HuH-7 (cell line): ENCODE data around the gene NDUFA8.
A peak's percentile ranks its signal among the peaks of the same experiment; 100 is the strongest.

ENCODE experiments used
- DNase-seq: peaks from one replicate; pipeline ENCODE4 v3.0.0; 2011; ENCODE audit warnings: low spot score

The NDUFA8 gene

DNA sequence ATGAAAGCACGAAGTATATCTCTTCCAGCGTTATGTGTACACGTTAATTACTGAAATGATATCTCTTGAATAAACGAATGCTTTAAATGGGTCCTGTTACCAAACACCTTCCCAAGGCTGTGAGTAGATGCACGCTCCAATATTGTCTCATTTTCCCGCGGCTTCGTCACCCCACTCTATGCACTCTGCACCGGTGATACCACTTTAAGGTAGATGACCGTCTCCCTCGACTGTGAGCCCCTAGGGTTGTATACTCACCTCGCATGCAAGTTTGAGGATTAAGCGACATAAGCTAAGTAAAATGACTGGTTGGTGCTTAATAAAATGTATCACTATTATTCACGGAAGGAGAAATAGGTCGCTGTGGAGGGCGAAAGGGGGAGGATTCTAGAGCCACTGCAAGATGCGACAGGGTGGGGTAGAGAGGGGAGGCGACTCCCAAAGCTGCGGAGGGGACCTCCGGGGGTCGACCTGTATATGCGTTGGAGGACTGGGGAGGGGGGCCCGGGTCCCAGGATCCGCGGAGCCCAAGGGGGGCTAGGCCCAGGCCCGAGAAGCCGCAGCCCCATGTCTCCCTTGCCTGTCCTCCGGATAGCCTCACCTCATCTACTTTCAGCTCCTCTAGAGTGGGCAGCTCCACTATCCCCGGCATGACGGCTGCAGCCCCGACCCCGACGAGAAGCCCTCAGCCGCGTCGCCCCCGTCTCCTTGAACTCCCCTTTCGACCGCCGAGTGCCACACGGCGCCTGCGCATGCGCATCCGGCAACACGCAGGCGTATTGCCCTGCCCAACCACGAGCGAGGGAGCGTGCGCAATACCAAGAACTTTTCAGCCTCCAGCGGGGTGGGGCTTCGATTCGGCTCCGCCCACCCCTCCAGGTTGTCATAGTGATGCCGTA, at the start of gene NDUFA8, which contains the start of gene MORN5:
NDUFA8 (minus strand) TSS at position 754 of the 899 bp plus-strand sequence; CDS start at position 652, 102 bp downstream.
MORN5 (plus strand) TSS at position 883 of the 899 bp plus-strand sequence. CDS start 65 bp downstream, outside the sequence.
- DNase-seq, result peak; percentile 92

DNA sequence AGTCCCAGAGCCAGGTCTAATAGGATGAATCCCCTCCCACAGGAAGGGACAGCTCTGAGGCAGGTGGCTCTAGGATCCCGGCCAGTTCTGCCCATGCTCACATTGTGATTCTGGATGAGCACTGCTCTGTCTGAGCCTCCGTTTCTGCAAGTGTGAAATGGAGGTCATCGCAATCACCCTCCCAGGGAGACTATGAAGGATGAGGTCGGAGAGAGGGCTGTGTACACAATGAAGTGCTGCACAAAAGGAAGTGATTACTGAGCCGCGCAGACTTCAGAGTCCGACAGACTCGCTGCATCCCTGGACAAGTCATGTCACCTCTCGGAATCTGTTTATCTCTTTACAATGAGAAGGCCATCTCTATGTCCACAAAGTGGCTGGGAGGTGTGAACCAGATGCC, 47.5 kb upstream of the NDUFA8 start:
- DNase-seq, result no peak

DNA sequence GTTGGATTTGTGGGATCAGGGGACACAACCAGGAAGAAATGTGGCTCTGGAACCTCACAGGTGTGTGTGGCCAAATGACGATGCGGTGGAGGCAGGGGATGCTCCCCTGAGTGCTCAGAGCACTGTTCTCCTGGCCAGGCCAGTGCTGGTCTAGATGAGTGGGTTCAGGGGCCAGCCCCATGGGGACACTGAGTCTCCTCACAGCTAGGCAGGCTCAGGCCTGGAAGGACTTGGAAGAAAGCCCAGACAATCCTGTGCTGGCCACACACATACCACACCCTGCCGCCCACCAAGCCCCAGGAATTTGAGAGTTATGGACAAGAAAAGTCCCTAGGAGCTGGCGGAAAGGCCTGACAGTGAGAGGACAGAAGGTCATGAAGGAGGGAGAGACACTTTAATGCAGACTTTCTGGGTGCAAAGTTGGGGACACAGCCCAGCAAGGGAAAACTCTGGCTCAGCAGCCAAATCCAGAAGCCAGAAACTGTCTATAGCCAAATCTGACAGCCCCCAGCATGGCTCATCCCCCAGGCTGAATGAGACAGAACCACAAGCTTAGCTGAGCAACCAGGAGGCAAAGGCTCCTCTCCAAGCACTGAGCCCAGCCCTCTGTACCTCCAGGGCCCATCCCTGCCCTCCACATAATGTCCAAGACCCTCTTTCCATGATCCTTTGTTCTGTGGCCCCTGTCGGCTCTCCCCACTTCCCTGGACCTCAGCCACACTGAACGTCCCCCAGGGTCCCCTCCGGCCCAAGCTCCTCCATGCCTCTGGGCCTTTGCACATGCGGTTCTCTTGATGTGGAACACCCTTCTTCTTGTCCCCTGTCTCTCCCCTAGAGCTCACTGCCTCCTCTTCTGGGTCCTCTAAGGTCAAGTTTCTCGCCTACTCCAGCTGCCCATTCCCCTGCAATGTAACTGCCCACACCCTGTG, 46.8 kb upstream of the NDUFA8 start:
- DNase-seq, result no peak

DNA sequence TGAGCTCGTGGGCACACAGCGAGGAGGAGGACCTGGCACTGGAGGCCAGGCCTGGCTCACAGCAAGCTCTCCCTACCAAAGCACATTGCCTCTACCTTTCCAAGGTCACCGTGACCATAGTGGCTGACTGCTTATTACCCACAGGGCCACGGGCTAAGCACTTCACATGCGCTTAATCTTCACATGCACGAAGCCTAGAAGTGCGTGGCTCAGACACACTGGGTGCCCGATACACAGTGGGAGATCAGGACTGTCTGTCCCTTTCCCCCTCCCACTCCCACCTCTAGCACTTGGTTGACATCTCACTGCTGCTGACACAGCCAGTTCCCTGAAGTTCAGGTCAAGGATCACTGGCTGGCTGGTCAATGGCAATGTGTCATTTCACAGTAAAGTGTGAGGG, 45.6 kb upstream of the NDUFA8 start:
- no peak for DNase-seq

DNA sequence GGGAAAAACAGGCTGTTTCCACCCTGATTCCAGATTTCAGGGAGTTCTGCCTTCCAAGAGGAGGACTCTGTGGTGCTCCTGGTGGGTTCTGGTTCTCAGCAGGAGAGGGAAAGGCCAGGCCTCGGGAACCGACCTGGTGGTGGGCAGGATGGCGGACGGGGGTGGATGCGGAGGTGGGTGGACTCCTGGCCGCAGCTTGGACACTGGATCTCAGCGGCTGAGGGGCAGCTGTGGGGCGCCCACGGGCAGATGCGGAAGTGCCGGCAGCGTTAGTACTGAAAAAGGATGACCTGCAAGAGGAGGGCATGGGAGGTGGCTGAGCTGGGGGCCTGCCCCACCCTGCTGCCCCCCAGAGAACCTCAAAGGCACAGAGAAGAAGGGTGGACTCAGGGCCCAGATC, 44.9 kb upstream of the NDUFA8 start:
- no peak for DNase-seq

DNA sequence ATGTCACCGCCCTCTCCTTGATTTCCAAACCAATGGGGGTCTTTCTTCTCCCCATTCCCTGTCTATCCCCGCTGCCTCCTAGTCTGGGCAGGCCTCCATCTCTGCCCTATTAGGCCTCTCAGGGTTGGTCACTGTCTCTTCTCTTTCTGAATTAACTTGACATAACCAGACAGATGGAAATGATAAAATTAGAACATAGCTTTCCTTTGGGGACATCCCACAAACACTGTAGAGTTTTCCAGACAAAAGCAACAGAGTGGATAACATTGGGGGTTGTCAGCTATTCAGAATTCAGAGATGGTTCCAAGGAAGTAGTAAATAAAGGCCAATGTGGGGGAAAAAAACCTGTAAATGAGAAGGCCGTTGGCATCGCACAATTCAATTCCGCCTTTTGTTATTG, 44.5 kb upstream of the NDUFA8 start:
- no peak for DNase-seq

DNA sequence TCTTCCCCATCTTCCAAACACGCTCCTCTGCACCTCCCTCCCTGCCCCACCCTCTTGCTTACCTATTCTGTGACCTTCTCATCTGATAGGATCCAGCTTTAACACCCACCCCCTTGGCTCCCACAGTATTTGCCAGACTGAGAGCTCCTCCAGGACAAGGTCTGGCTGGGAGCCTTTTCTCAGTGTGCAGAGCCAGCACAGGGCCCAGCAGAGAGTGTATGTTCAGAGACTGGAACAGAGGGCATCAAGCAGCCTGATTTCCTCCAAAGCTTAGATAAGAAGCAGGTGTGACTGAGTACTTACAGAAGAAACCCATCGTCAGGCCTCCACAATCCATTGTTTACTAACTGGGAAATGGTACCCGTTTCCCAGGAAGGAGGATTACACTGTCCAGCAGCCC, 42.5 kb upstream of the NDUFA8 start:
- no peak for DNase-seq

DNA sequence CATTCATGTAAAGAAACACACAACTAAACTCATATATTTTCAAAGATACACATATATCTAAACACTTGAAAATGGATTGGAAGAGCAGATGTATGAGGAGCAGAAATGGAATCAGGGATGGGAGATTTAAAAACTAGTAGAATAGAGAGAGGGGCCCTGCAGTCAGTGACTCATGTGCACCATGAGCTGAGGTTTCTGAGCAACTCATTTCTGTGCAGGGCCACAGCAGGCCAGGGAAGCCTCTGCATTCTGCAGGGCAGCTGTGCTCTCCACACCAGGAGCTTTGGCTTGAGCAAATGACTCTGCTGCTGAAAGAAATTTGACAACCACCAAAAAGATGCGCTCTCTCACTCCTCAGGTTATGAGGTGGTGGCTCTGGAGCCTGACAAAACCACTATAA, 42.1 kb upstream of the NDUFA8 start:
- no peak for DNase-seq

DNA sequence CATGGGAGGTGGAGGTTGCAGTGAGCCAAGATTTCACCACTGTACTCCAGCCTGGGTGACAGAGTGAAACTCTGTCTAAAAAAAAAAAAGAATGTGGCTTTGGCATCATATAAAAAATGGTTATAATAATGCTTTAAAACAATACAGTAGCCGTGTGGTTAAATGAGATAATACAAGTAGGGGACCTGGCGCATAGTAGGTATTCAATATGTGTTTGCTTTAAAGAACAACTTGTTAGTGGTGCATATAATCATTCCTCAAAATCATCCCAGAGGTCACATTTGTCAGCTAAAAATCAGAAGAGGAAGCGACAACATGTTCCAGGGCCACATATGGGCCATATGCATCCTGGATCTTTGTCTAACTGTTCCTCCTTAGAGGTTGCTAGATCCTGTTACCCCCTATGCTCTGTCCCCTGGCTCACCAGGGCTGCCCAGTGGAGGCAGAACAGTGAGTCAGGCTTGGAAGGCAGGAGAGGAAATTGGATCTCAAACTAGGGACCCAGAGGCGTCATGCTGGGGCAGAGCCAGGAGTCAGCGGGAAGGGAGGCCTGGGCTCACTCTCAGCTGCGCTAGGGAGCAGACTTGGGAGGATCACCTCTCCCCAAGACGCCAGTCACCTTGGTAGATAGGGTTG, 41.5 kb upstream of the NDUFA8 start:
- no peak for DNase-seq

DNA sequence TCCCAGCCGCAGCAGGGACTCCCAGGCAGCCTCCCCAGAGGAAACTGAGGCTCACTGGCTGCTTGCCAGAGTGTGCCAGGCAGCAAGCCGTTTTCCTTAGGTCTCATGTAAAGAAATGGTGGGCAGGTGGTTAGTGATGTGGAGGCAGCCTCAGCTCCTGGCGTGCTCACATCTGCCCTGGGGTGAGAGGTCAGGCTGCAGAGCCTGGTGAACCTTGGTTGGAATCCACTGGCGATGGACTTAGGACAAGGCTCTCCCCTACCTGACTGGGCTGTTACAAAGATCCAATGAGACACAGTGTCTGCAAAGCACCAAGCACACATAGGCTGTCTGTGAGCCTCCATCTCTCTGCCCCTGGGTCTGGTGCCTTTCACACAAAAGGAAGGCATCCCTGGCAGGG, 38.3 kb upstream of the NDUFA8 start:
- DNase-seq, result no peak

DNA sequence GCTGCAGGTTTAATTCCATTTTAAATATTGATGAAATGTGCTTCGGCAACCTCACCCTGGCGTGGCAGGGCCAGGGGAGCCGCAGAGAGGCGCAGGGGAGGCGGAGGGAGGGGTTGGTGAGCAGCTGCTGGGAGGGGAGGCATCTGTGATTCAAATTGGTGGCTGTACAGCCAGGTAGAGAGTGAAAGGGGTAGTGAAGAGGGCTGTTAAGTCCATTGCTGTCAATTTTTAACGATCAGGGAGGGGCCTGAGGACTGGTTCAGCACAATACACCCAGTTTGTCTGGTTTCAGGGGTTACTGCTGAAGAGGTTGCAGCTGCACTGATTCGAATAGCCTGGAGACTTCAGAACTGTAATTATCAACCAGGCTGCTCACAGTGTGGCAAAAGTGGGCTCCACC, 37.8 kb upstream of the NDUFA8 start:
- DNase-seq, result no peak

DNA sequence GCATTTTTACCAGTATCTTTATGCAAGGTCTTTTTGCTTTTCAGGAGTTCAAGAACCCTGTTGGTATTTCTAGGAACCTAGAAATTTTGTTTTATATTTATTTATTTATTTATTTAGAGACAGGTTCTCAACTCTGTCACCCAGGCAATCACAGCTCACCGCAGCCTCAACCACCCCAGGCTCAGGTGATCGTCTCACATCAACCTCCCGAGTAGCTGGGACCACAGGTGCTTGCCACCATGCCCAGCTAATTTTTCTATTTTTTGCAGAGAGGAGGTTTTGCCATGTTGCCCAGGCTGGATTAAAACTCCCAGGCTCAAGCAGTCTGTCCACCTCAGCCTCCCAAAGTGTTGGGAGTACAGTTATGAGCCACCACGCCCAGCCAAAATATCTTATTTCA, 36.3 kb upstream of the NDUFA8 start:
- no peak for DNase-seq

DNA sequence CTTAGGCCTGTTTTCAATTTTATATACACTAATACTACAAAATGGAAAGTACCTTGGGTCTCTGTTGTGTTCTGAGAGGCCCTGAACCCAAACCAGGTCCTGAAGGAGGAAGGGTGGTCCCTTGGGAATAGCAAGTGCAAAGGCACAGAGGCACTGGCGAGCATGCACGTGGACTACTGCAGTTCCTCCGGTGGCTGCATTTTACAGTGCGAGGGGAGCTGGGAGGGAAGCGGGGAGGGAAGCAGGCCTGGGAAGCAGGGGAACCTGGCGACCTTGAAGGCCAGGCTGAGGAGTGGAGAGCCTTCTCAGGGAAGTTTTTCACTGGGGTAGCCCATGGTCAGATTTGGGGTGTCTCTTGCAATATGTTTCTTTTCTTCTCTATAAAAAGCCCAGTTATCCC, 34.1 kb upstream of the NDUFA8 start:
- no peak for DNase-seq

DNA sequence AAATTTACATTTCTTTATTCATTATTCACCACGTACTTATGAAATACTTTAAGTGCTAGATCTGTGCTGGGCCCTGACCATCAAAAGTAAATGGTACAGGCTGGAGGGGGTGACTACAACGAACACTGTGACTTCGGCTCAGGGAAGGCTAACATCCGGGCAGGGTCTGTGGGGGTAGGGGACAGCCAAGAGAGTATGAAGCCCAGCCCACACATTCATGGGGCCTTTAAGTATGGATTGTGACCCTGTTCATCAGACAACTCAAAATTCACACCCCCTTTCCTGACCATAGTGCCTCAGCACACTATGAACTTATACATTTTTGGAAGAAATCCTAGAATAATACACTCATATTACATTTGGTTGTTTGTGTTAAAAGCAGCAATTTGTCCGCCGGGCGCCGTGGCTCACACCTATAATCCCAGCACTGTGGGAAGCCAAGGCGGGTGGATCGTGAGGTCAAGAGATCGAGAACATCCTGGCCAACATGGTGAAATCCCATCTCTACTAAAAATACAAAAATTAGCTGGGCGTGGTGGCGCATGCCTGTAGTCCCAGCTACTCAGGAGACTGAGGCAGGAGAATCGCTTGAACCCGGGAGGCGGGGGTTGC, 33.4 kb upstream of the NDUFA8 start:
- DNase-seq, result no peak

DNA sequence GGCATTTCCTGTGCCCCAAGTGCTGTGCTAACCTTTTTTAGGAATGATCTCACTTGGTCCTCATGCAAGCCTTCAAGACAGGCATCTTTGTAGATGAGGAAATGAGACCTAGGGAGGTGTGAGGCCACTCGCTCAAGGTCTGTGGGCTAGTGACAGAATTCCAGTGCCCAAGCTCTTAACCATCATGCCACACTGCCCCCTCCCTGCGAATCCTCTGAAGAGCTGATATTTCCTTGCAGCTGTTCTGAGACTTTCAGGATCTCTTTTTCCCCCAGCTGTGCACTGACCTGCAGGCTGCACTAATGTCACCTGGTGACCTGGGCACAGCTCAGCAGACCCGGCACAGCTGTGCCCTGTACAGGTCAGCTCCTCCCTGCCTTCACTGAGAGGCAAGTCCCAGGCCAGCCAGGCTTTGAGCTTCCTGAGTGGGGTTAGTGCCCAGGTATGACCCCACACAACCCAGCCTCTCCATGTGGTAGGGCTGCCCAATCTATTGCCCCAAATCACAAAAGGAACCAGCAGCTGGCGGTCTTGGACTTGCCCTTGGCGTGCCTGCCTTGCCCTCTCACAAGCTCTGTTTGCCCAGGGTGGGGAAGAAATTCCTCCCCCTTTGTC, 32.8 kb upstream of the NDUFA8 start:
- no peak for DNase-seq

DNA sequence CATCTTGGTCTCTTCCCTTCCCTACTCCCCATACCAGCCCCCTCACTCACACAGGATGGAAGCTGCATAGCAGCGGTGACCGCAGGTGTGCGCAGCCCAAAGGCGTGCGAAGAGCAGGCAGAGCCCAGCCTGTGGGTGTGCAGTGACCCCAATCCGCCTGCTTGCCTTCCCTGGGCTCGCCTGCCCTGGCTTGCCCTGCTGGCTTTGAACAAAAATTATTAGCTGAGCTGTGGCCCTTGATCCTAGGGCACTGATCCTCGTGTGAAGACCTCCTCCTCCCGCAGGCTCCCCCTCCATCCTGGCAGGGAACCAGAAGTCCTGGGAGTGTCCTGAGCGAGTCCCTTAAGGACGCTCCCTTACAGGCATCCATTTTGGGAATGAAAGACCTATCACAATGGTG, 32.0 kb upstream of the NDUFA8 start:
- no peak for DNase-seq

DNA sequence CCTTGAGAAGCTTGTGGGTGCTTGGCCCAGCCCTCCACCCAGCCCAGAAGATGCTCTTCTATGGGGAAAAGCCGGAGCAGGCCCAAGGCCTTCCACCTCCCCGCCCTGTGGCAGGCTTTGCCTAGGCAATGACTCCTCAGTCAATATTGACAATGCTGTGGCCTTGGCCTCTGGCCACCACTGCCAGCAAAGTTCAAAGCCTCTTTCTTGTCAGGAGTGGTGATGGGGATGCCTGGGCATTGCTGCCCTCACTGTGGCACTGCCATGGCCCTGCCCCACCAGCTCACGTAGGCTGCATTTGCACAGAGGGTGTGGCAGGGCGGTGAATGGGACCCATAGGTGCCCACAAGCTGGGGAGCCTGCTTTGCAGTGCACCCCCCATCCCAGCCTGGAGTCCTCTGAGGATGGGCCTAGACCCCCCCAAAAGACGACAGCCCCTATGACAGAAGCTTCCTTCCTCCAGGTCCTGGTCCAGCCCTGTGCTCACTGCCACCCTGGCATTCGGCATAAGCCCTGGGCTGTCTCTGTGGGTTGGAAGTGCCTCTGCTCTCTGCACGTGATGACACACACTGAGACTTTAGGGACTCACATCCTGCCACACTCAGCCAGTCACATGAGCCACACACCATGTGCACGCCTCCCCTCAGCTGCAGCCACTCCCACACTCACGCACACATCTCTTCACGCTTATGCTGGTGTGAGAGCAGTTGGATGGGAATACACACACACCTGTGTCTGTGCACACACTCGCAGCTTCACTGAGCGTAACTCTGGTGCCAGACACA, 31.2 kb upstream of the NDUFA8 start:
- no peak for DNase-seq

DNA sequence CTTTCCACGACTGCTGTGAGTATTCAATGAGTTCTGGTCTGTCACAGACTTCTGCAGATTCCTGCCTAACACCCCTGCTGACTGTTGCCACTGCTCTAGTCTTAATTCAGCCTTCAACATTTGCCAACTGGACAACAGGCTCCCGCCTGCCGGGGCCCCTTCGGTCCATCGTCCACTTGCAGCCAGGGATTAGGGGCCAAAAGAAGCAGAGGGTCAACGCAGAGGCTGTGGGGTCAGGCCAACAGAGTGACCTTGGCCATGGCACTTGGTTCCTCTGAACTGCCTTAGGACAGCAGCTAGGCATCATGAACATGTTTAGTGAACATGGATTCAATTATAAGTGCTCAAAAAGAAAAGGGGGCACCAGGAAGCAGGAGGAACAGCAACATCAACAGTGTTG, 28.8 kb upstream of the NDUFA8 start:
- DNase-seq, result no peak

DNA sequence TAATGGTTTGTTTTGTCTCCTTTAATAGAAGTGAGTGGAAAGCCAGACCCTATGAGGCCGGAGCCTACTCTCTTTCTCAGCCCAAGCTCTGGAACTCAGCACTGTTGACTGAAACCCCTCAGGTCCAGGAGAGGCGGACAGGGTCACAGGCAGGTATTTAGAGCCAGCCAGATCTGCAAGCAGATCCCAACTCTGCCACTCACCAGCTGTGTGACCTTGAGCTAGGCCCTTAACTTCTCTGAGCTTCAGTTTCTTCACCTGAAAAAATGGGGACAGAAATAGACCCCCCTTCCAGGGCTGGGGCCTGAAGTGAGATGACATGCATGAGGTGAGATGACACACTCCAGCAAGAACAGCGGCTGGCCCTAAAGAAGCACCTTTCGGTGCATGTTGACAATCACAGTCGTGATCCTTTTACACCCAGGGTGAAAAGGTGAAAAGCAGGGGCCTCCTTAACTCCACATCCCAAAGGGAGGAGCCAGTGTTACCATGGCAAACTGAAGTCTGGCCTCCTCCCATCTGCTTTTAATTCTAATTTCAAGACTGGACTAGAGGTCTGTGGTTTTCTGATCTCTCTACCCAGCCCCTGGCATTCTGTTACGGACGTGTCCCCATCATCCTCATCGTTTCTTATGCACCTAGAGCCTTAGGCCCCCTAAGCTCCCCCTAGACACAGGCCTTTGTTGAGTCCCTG, 27.3 kb upstream of the NDUFA8 start:
- DNase-seq, result no peak

DNA sequence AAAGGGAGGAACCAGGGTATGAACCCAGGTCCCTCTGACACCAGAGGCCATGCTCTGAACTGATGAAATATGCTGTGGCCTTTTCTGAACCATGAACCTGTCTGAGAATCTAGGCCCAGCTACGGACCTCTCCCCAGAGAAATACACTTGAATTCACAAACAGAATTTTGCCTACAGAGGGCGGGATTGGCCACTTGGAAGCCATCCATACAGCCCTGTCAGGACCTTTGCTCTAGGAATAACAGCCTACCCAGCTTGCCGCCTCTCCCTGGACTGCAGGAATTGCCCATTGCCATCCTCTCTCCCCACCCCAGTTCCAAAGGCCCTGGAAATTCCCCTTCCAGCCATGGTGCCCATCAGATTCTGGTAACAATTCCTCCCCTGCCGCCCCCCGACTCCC, 26.7 kb upstream of the NDUFA8 start:
- peak; percentile 79 for DNase-seq
